WTC11 (cell line): ENCODE results near the gene ZNF736. TPM values are rescaled to one million over a fixed set of nuclear protein-coding genes. Genes with fewer than 3 reads are reported as not detected.
"Not testable (repeated sequence)": the region's sequence is repeated elsewhere in the genome, so short reads cannot be mapped to it uniquely, and the experiment has no call there.

Experiments
- ATAC-seq: fragments of 200-7000 bp; cut with Tn5 transposase; 2 replicates; pipeline ENCODE4 v1.10.0; 2021; ENCODE audit warnings: mild to moderate bottlenecking, moderate library complexity
- CTCF ChIA-PET: fragments of 300-600 bp; sonication (Branson Sonifier 250); formaldehyde crosslinking; loops from one replicate; lab custom pipeline; 2021; ENCODE audit warnings: antibody characterized with exemption; lab: Charles Lee
- POLR2A ChIA-PET: fragments of 350-600 bp; sonication (Branson Sonifier 250); formaldehyde crosslinking; loops from one replicate; lab custom pipeline; 2021; ENCODE audit warnings: antibody characterized with exemption; lab: Charles Lee
- DNase-seq: peaks from one replicate; pipeline ENCODE4 v3.0.0; 2021; ENCODE audit warnings: low spot score
- H3K27ac Mint-ChIP-seq: 2 replicates; pipeline ENCODE4 v1.8.0; 2021; ENCODE audit warnings: mixed read lengths
- H3K27me3 Mint-ChIP-seq: 2 replicates; pipeline ENCODE4 v1.8.0; 2021; ENCODE audit warnings: low read depth, mild to moderate bottlenecking, moderate library complexity, mixed read lengths
- H3K36me3 Mint-ChIP-seq: 2 replicates; pipeline ENCODE4 v1.8.0; 2021; ENCODE audit warnings: mixed read lengths
- H3K4me1 Mint-ChIP-seq: 2 replicates; pipeline ENCODE4 v1.8.0; 2022; ENCODE audit warnings: mixed read lengths
- H3K4me3 Mint-ChIP-seq: 2 replicates; pipeline ENCODE4 v1.8.0; 2021; ENCODE audit warnings: mild to moderate bottlenecking, moderate library complexity, mixed read lengths
- H3K9me3 Mint-ChIP-seq: 2 replicates; pipeline ENCODE4 v1.8.0; 2021; ENCODE audit warnings: mixed read lengths
- EMX1 ChIP-seq: fragments of 250-450 bp; sonication (Bioruptor Pico); IDR thresholded peaks from 2 replicates; pipeline ENCODE4 v1.8.0; 2021; ENCODE audit warnings: mild to moderate bottlenecking
- FOXJ3 ChIP-seq: sonication (generic); formaldehyde crosslinking; IDR thresholded peaks from 2 replicates; pipeline ENCODE4 v1.9.0; 2021; ENCODE audit warnings: missing genetic modification reagents, mild to moderate bottlenecking, borderline replicate concordance
- JUN ChIP-seq: sonication (generic); formaldehyde crosslinking; IDR thresholded peaks from 2 replicates; pipeline ENCODE4 v1.8.0; 2023; ENCODE audit warnings: mild to moderate bottlenecking, missing genetic modification reagents
- NFATC4 ChIP-seq: fragments of 250-450 bp; sonication (Bioruptor Pico); IDR thresholded peaks from 2 replicates; pipeline ENCODE4 v1.9.0; 2021; ENCODE audit warnings: mild to moderate bottlenecking
- SOX15 ChIP-seq: fragments of 250-450 bp; sonication (Bioruptor Pico); IDR thresholded peaks from 2 replicates; pipeline ENCODE4 v1.9.0; 2021; ENCODE audit warnings: mild to moderate bottlenecking
- SP1 ChIP-seq: sonication (generic); formaldehyde crosslinking; conservative IDR thresholded peaks from 2 replicates; pipeline ENCODE4 v1.8.1; 2022; ENCODE audit warnings: missing genetic modification reagents
- TCF7 ChIP-seq: sonication (generic); formaldehyde crosslinking; IDR thresholded peaks from 2 replicates; pipeline ENCODE4 v1.8.0; 2022; ENCODE audit warnings: mild to moderate bottlenecking, low read depth, missing genetic modification reagents, moderate library complexity
- TEAD1 ChIP-seq: sonication (generic); formaldehyde crosslinking; IDR thresholded peaks from 2 replicates; pipeline ENCODE4 v1.8.0; 2022; ENCODE audit warnings: mild to moderate bottlenecking, missing genetic modification reagents
- ZBTB21 ChIP-seq: sonication (generic); formaldehyde crosslinking; IDR thresholded peaks from 2 replicates; pipeline ENCODE4 v1.8.1; 2023; ENCODE audit warnings: mild to moderate bottlenecking, missing genetic modification reagents, borderline replicate concordance
- total RNA-seq: library from RNA; stranded (reverse); gene quantifications from 3 replicates; pipeline ENCODE4 v1.2.3, GENCODE V29; 2021
- TF ChIP-seq, protein P1 (sequence below): sonication (generic); formaldehyde crosslinking; IDR thresholded peaks from 2 replicates; pipeline ENCODE4 v1.8.0; 2022; ENCODE audit warnings: mild to moderate bottlenecking, missing genetic modification reagents
- TF ChIP-seq, protein P2 (sequence below): sonication (generic); formaldehyde crosslinking; IDR thresholded peaks from 2 replicates; pipeline ENCODE4 v1.8.1; 2023; ENCODE audit warnings: mild to moderate bottlenecking, missing genetic modification reagents, moderate library complexity
- TF ChIP-seq, protein P3 (sequence below): sonication (generic); formaldehyde crosslinking; IDR thresholded peaks from 2 replicates; pipeline ENCODE4 v1.8.1; 2023; ENCODE audit warnings: mild to moderate bottlenecking, missing genetic modification reagents
- TF ChIP-seq, protein P4 (sequence below): sonication (generic); formaldehyde crosslinking; IDR thresholded peaks from 2 replicates; pipeline ENCODE4 v1.8.0; 2023; ENCODE audit warnings: missing genetic modification reagents

ZNF736 gene
- total RNA-seq, 1 experiment from 2014 or later: 0.02 TPM

DNA sequence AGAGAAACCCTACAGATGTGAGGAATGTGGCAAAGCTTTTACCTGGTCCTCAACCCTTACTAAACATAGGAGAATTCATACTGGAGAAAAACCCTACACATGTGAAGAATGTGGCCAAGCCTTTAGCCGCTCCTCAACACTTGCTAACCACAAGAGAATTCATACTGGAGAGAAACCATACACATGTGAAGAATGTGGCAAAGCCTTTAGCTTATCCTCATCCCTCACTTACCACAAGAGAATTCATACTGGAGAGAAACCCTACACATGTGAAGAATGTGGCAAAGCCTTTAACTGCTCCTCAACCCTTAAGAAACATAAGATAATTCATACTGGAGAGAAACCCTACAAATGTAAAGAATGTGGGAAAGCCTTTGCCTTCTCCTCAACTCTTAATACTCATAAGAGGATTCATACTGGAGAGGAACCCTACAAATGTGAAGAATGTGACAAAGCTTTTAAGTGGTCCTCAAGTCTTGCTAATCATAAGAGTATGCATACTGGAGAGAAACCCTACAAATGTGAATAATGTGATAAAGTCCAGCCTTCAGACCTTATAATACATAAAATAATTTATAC is 47.3 kb upstream of the ZNF736 start (continued):
- TF ChIP-seq, protein P1, sequence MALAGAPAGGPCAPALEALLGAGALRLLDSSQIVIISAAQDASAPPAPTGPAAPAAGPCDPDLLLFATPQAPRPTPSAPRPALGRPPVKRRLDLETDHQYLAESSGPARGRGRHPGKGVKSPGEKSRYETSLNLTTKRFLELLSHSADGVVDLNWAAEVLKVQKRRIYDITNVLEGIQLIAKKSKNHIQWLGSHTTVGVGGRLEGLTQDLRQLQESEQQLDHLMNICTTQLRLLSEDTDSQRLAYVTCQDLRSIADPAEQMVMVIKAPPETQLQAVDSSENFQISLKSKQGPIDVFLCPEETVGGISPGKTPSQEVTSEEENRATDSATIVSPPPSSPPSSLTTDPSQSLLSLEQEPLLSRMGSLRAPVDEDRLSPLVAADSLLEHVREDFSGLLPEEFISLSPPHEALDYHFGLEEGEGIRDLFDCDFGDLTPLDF (CRISPR knock-in tag): no peak
- TF ChIP-seq ZBTB21 (CRISPR knock-in tag): no peak

DNA sequence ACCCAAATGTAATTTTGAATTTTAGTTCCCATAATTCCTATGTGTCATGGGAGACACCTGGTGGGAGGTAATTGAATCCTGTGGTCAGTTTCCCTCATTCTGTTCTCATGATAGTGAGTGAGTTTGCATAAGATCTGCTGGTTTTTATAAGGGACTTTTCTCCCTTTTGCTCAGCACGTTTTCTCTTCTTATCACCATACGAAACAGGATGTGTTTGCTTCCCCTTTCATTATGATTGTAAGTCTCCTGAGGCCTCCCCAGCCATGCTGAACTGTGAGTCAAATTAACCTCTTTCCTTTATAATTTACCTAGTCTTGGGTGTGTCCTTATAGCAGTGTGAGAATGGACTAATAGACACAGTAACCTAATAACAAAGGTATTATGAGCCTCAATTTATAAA is 36.1 kb upstream of the ZNF736 start:
- peaks cover under 1% of the 10 kb centered on the region; the same call in 1 of the 2 replicates for H3K27me3 Mint-ChIP-seq
- TF ChIP-seq TCF7: no peak
- TF ChIP-seq, all 79 proteins: peak for 0
- POLR2A ChIA-PET: no interaction called here
- Mint-ChIP-seq H3K9me3 (peaks cover 64% of the 10 kb centered on the region), H3K27ac (no peak overlapping the region), H3K4me3 (no peak overlapping the region), H3K4me1 (no peaks in the 10 kb centered on the region), H3K36me3 (peaks cover 59% of the 10 kb centered on the region)
- CTCF ChIA-PET: no interaction called here
- no peak for ATAC-seq
- no peak for DNase-seq

DNA sequence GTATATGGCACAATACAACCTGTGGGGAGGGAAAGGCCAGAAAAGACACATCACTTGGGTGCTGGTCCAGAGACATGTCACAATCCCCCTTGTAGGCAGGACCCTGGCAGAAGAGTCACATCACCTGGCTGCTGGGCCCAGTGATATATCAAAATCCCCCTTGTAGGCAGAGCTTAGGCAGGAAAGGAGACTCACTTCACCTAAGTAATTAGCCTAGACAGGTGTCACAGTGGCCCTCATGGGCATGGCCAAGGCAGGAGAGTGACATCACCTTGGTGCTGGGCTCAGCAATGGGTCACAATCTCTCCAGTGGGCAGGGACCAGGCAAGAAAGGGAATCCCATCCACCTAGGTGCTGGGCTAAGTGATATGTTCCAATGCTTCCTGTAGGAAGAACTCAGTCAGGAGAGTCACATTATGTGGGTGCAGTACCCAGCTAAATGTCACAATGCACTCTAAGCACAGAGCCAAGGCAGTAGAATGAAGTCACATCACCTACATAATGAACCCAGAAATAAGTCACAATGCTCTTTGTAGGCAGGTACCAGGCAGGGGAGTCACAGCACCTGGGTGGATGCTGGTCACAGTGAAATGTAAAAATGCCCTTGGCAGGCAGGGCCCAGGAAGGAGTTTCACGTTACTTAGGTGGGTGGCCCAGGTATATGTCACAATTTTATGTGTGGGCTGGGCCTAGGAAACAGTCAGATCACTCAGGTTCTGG is 18.9 kb upstream of the ZNF736 start:
- ATAC-seq: no peak
- Mint-ChIP-seq H3K27ac (no peak overlapping the region), H3K36me3 (peaks cover 78% of the 10 kb centered on the region), H3K4me3 (no peak overlapping the region), H3K4me1 (no peaks in the 10 kb centered on the region), H3K27me3 (peaks cover 17% of the 10 kb centered on the region), H3K9me3 (peaks cover 95% of the 10 kb centered on the region)
- TF ChIP-seq, protein P2, sequence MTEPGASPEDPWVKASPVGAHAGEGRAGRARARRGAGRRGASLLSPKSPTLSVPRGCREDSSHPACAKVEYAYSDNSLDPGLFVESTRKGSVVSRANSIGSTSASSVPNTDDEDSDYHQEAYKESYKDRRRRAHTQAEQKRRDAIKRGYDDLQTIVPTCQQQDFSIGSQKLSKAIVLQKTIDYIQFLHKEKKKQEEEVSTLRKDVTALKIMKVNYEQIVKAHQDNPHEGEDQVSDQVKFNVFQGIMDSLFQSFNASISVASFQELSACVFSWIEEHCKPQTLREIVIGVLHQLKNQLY (CRISPR knock-in tag): no peak
- TF ChIP-seq TEAD1 (CRISPR knock-in tag) (no peak), NFATC4 (CRISPR knock-in tag) (no peak), JUN (CRISPR knock-in tag) (no peak), FOXJ3 (CRISPR knock-in tag) (no peak), SP1 (CRISPR knock-in tag) (no peak)
- TF ChIP-seq, protein P3, sequence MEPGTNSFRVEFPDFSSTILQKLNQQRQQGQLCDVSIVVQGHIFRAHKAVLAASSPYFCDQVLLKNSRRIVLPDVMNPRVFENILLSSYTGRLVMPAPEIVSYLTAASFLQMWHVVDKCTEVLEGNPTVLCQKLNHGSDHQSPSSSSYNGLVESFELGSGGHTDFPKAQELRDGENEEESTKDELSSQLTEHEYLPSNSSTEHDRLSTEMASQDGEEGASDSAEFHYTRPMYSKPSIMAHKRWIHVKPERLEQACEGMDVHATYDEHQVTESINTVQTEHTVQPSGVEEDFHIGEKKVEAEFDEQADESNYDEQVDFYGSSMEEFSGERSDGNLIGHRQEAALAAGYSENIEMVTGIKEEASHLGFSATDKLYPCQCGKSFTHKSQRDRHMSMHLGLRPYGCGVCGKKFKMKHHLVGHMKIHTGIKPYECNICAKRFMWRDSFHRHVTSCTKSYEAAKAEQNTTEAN: no peak
- TF ChIP-seq, protein P4, sequence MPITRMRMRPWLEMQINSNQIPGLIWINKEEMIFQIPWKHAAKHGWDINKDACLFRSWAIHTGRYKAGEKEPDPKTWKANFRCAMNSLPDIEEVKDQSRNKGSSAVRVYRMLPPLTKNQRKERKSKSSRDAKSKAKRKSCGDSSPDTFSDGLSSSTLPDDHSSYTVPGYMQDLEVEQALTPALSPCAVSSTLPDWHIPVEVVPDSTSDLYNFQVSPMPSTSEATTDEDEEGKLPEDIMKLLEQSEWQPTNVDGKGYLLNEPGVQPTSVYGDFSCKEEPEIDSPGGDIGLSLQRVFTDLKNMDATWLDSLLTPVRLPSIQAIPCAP (CRISPR knock-in tag): no peak
- ChIA-PET POLR2A (no interaction called here), CTCF (no interaction called here)
- no peak for DNase-seq

DNA sequence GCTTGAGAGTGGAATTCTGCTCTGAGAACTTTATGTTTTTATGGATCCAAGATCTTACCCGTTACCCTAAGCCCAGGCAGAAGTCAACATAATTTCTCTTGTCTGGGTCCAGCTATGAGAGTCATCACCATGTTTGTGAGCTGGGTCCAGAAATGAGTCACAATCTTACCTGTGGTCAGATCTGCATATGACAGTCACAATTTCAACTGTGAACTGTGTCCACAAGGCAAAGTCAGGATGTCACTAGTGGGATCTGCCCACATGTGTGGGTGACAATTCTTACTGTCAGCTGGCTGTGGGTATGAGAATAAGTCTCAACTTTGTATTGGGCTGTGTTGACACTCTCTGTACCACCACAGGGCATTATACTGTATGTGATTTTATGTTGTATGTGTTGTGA is 16.3 kb upstream of the ZNF736 start:
- POLR2A ChIA-PET, CTCF ChIA-PET, H3K4me1 Mint-ChIP-seq, DNase-seq, ATAC-seq, H3K27ac Mint-ChIP-seq, H3K4me3 Mint-ChIP-seq: not testable (repeated sequence)
- peaks cover 17% of the 10 kb centered on the region for H3K27me3 Mint-ChIP-seq
- peaks cover 93% of the 10 kb centered on the region for H3K9me3 Mint-ChIP-seq
- peaks cover 79% of the 10 kb centered on the region for H3K36me3 Mint-ChIP-seq

DNA sequence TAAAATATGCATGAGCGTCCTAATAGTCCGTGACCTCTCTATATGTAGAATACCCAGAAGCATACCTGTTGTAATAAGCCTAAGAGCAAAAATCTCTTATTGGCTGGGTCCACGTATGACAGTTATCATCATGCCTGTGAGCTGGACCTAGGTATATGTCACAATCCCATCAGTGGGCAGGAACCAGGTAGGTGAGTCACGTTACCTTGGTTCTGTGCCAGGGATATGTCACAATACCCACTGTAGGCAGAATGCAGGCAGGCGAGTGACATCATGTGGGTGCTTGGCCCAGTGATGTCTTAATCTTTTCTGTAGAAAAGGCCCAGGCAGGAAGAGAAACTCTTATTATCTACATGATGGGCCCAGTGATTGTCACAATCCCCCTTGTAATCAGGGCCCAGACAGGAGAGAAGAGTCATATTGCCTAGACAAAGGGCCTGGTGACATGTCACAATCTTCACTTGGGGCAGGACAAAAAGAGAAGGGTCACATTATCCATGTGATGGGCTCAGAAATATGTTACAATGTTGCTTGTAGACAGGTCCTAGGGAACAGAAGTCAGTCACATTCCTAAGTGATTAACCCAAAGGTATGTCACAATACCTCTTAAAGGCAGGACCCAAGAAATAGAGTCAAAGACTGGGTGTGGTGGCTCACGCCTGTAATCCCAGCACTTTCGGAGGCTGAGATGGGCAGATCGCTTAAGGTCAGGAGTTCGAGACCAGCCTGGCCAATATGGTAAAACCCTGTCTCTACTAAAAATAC is 12.9 kb upstream of the ZNF736 start:
- POLR2A ChIA-PET: no interaction called here
- Mint-ChIP-seq H3K4me3 (no peak overlapping the region), H3K27ac (no peak overlapping the region), H3K9me3 (peaks cover 84% of the 10 kb centered on the region), H3K27me3 (peaks cover 13% of the 10 kb centered on the region), H3K36me3 (peaks cover 74% of the 10 kb centered on the region), H3K4me1 (no peaks in the 10 kb centered on the region)
- ATAC-seq (no peak), DNase-seq (no peak)
- TF ChIP-seq, protein P3: no peak
- TF ChIP-seq EMX1 (CRISPR knock-in tag): no peak
- TF ChIP-seq SOX15 (CRISPR knock-in tag): no peak
- TF ChIP-seq NFATC4 (CRISPR knock-in tag): no peak
- CTCF ChIA-PET: no interaction called here
